RWPE1 (cell line): ENCODE measurements around the gene DUSP11.

ENCODE experiments used
- CTCF ChIA-PET: fragments of 350-600 bp; sonication (Branson Sonifier 250); formaldehyde crosslinking; extraction: SDS; loops from one replicate; lab custom pipeline; 2021; lab: Yijun Ruan, JAX
- POLR2A ChIA-PET: fragments of 400-600 bp; formaldehyde crosslinking; extraction: SDS; loops from one replicate; lab custom pipeline; 2020; ENCODE audit warnings: antibody characterized with exemption; ENCODE audit not compliant: low non-redundant PET; lab: Yijun Ruan, JAX
- DNase-seq: peaks from one replicate; pipeline ENCODE4 v3.0.0; 2012; ENCODE audit warnings: low spot score
- H3K27ac ChIP-seq: fragments of 450-650 bp; 2 replicates; pipeline ENCODE4 v1.5.1; 2017
- TF ChIP-seq, protein P1 (sequence below): fragments of 450-650 bp; conservative IDR thresholded peaks from 2 replicates; pipeline ENCODE4 v1.5.1; 2017; ENCODE audit warnings: low read depth, mild to moderate bottlenecking

The DUSP11 gene

DNA sequence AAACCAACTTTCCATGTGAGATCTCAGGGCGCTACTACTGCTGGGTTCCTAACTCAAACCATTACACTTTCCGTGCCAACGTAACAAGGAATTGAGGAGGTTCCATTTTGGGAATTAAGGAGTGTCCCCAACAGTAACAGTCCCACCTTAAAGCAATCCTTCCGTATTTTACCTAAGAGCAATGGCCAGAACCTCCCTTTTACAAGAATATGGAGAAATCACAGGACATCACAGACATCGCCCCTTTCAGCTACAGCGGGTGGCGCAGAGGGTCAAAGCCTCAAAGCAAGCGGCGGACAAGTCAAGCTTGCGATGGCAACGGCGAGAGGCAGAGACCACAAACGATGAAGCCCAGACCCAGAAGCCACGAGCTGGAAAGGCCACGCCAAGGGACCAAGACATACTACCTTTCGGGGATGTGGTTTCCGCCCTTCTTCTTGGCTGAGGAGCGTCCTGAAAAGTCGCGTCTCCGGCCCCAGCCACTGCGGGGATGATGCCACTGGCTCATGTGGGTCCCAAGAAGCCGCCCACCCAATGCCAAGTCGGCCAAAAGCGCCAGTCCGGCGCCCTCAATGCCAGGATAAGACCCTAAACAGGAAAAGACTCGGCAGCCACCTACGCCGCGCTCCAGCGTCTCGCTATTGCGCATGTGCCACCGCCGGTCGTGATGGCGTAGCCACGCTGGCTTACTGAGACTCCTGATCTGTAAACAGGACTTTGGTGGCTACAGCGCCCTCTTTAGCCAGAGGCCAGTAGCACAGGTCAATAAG is at the start of gene DUSP11:
DUSP11 (minus strand) TSS at position 637 of the 770 bp plus-strand sequence; CDS start at position 508, 129 bp downstream.
- CTCF ChIA-PET: interaction anchor here (0.5 to 0.9 kb wide), 3 partner anchors 151 to 481 kb away, joined by 3 to 8 read pairs (median 6); no protein-coding TSS in a partner anchor
- POLR2A ChIA-PET: interaction anchor here (0.6 kb wide), 1 partner anchor 9 kb away, joined by 5 read pairs; no protein-coding TSS in a partner anchor
- DNase-seq: peak; percentile 90
- peak within 1 kb of the TSS; percentile 81 for H3K27ac ChIP-seq
- TF ChIP-seq, protein P1, sequence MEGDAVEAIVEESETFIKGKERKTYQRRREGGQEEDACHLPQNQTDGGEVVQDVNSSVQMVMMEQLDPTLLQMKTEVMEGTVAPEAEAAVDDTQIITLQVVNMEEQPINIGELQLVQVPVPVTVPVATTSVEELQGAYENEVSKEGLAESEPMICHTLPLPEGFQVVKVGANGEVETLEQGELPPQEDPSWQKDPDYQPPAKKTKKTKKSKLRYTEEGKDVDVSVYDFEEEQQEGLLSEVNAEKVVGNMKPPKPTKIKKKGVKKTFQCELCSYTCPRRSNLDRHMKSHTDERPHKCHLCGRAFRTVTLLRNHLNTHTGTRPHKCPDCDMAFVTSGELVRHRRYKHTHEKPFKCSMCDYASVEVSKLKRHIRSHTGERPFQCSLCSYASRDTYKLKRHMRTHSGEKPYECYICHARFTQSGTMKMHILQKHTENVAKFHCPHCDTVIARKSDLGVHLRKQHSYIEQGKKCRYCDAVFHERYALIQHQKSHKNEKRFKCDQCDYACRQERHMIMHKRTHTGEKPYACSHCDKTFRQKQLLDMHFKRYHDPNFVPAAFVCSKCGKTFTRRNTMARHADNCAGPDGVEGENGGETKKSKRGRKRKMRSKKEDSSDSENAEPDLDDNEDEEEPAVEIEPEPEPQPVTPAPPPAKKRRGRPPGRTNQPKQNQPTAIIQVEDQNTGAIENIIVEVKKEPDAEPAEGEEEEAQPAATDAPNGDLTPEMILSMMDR: peak; percentile 92

GRCh38 chr2:73828818-73829570 is 49.1 kb upstream of the DUSP11 start, which contains the start of gene STAMBP:
STAMBP (plus strand) TSS chr2:73828961; CDS start chr2:73830857, 1,896 bp downstream.
- peak within 1 kb of the TSS; percentile 93 for H3K27ac ChIP-seq
- TF ChIP-seq, protein P1: no peak
- POLR2A ChIA-PET: interaction anchor here (0.5 kb wide), 1 partner anchor 125 kb away, joined by 8 read pairs; no protein-coding TSS in a partner anchor
- DNase-seq: peak; percentile 97
- CTCF ChIA-PET: interaction anchor here (0.6 to 1.2 kb wide), 2 partner anchors 292 to 322 kb away, joined by 3 to 4 read pairs; no protein-coding TSS in a partner anchor

- H3K27ac ChIP-seq: peak overlapping the region; percentile 93
- no peak for DNase-seq
- CTCF ChIA-PET: interaction anchor here (0.6 to 1.2 kb wide), 3 partner anchors 292 to 323 kb away, joined by 3 to 4 read pairs (median 3); partner anchors contain the start of gene BOLA3
- TF ChIP-seq, protein P1: no peak
- POLR2A ChIA-PET: interaction anchor here (0.5 kb wide), 1 partner anchor 125 kb away, joined by 8 read pairs; no protein-coding TSS in a partner anchor
These were observed 48.5 kb upstream of the DUSP11 start for GRCh38 chr2:73828389-73828817.

- CTCF ChIA-PET: interaction anchor here (0.7 to 1.2 kb wide), 2 partner anchors 319 to 324 kb away, joined by 3 to 4 read pairs; partner anchors contain the start of gene BOLA3
- no peak overlapping the region; the same call in 1 of the 2 replicates for H3K27ac ChIP-seq
- TF ChIP-seq, protein P1: no peak
- POLR2A ChIA-PET: interaction anchor here (0.5 kb wide), 1 partner anchor 126 kb away, joined by 8 read pairs; no protein-coding TSS in a partner anchor
- no peak for DNase-seq
These were observed 47.9 kb upstream of the DUSP11 start for GRCh38 chr2:73827660-73828388.

- CTCF ChIA-PET: interaction anchor here (0.9 kb wide), 1 partner anchor 320 kb away, joined by 4 read pairs; the partner anchor contains the start of gene BOLA3
- H3K27ac ChIP-seq: no peak overlapping the region
- no peak for DNase-seq
- POLR2A ChIA-PET: no interaction called here
- TF ChIP-seq, protein P1: peak; percentile 22
These were observed 47.1 kb upstream of the DUSP11 start for GRCh38 chr2:73827018-73827417.
